ENCODE measurements around the gene EEF2.
"Not testable (repeated sequence)": the region's sequence is repeated elsewhere in the genome, so short reads cannot be mapped to it uniquely, and the experiment has no call there.

The EEF2 gene

GRCh38 chr19:4014541-4015491, 29.6 kb upstream of the EEF2 start:
- no peak for DNase-seq

GRCh38 chr19:4013886-4014540, 28.8 kb upstream of the EEF2 start:
- no peak for DNase-seq

GRCh38 chr19:4012975-4013634, 27.8 kb upstream of the EEF2 start:
- DNase-seq, result no peak

GRCh38 chr19:4012092-4012974, 27.1 kb upstream of the EEF2 start:
- no peak for DNase-seq

GRCh38 chr19:4011430-4011829, 26.2 kb upstream of the EEF2 start:
- not testable (repeated sequence) for DNase-seq

- DNase-seq, result no peak
Observed at GRCh38 chr19:4010808-4011110, 25.5 kb upstream of the EEF2 start.

GRCh38 chr19:4009990-4010807, 24.9 kb upstream of the EEF2 start:
- no peak for DNase-seq

- DNase-seq, result peak; percentile 35
Observed at GRCh38 chr19:4007836-4008539, 22.7 kb upstream of the EEF2 start.

- peak; percentile 97 for DNase-seq
Observed at GRCh38 chr19:4007021-4007835, 22.0 kb upstream of the EEF2 start, which contains the start of gene PIAS4. Gene PIAS4, plus strand, starts transcription at chr19:4007736. Its CDS starts 25 bp downstream, at chr19:4007761.

- DNase-seq, result not testable (repeated sequence)
Observed at GRCh38 chr19:4005436-4005835, 20.2 kb upstream of the EEF2 start.

- not testable (repeated sequence) for DNase-seq
Observed at GRCh38 chr19:4000798-4001197, 15.5 kb upstream of the EEF2 start.

- not testable (repeated sequence) for DNase-seq
Observed at GRCh38 chr19:3998667-3999412, 13.6 kb upstream of the EEF2 start.

- DNase-seq, result no peak
Observed at GRCh38 chr19:3995607-3996006, 10.3 kb upstream of the EEF2 start.

- DNase-seq, result no peak
Observed at GRCh38 chr19:3990815-3991117, 5.5 kb upstream of the EEF2 start.

- DNase-seq, result peak; percentile 89
Observed at GRCh38 chr19:3987619-3988371, 2.5 kb upstream of the EEF2 start.

GRCh38 chr19:3986260-3987041, 1.2 kb upstream of the EEF2 start:
- DNase-seq, result no peak

GRCh38 chr19:3985643-3986259, 488 bp upstream of the EEF2 start:
- DNase-seq, result no peak

- no peak for DNase-seq
Observed at GRCh38 chr19:3984584-3984907, 717 bp downstream of the EEF2 start.
